ENCODE data around the gene HOXA5. TPM values are rescaled to one million over a fixed set of nuclear protein-coding genes. Genes with fewer than 3 reads are reported as not detected.

Gene HOXA5
- total RNA-seq, result 4.2 TPM

DNA sequence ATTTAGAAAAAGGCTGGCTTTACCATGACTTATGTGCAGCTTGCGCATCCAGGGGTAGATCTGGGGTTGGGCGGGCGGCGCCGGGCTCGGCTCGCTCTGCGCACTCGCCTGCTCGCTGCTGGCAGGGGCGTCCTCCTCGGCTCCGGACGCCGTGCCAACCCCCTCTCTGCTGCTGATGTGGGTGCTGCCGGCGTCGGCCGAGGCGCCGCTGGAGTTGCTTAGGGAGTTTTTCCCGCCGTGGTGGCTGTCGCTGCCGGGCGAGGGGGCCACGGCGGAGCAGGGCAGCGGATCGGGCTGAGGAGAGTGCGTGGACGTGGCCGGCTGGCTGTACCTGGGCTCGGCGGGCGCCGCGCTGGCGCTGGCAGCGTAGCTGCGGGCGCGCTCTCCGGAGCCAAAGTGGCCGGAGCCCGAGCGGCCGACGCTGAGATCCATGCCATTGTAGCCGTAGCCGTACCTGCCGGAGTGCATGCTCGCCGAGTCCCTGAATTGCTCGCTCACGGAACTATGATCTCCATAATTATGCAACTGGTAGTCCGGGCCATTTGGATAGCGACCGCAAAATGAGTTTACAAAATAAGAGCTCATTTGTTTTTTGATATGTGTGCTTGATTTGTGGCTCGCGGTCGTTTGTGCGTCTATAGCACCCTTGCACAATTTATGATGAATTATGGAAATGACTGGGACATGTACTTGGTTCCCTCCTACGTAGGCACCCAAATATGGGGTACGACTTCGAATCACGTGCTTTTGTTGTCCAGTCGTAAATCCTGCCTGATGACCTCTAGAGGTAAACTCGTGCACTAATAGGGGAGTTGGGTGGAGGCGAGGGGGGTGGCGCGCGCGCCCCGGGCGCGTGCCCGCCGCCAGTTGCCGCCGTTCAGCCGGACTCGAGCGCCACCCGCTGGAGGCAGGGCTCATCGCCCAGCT, at the start of gene HOXA5:
Gene HOXA5, minus strand, starts transcription at position 659 of the 927 bp plus-strand sequence. Its CDS starts 74 bp downstream, at position 585.
- peak within 1 kb of the TSS in 1 of 3 donors; percentile 60 for H3K9ac ChIP-seq (ENCODE audit: low read depth in 1 of 3, low read length in 3 of 3)
- peak within 1 kb of the TSS; percentile 49 to 63 (median 61) for H3K4me3 ChIP-seq (ENCODE audit: low read length in 3 of 3)
- H3K9me3 ChIP-seq (ENCODE audit: control insufficient read depth in 3 of 3, low read length in 3 of 3), result no peaks in the 10 kb centered on the region
- H3K36me3 ChIP-seq (ENCODE audit: control insufficient read depth in 3 of 3, insufficient read depth in 3 of 3, low read length in 3 of 3), result peaks cover 17 to 49% (median 28%) of the 10 kb centered on the region in 3 donors
- H3K27me3 ChIP-seq (ENCODE audit: control insufficient read depth in 3 of 3, insufficient read depth in 3 of 3, low read length in 3 of 3), result no peaks in the 10 kb centered on the region
- peaks cover 14 to 21% (median 17%) of the 10 kb centered on the region in 3 donors for H3K4me1 ChIP-seq (ENCODE audit: control insufficient read depth in 3 of 3, insufficient read depth in 3 of 3, low read length in 3 of 3)
- H3K27ac ChIP-seq (ENCODE audit: low read depth, low read length), result no peak within 1 kb of the TSS

DNA sequence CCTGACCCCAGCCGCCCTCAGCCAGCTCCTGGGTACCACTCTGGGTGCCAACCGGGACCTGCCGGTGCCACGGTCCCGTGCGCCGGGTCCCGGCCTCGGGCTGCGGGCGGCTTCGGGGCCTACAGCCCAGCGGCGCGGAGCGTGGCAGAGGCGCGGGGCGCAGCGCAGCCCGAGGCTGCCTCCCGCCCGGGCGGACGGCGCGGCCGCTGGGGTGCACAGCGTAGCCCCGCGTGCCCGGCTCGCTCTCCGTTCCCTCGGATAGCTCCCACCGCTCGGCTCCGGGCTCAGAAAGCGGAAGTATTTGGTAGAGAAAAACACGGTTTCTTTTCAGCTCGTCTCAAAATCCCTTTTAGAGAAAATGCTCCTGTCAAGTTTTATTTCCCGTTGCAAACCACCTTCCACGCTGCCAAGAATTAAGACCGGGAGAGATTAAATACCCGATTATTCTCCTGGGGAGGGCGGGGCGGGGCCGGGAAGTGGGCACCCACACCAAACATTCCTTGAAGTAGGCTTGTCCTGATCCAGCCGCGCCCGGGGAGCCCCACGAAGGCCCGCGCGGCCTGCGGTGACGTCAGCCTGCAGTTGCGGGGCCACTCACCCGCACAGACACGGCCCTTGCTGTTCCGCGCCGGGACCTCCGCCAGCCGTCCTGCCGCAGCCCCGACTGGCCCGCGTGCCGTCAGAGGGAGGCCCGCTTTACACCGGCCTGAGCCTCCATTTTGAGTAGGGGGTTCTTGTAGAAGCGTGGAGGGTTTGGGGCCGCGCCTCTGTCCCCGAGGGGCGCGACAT, 49.3 kb upstream of the HOXA5 start:
- Histone ChIP-seq H3K27ac (ENCODE audit: low read depth, low read length) (peak overlapping the region; percentile 56), H3K9ac (ENCODE audit: low read depth in 1 of 3, low read length in 3 of 3) (peak overlapping the region in 2 of 3 donors; percentile 56 to 92), H3K27me3 (ENCODE audit: control insufficient read depth in 3 of 3, insufficient read depth in 3 of 3, low read length in 3 of 3) (peaks cover 20 to 72% (median 38%) of the 10 kb centered on the region in 3 donors), H3K4me1 (ENCODE audit: control insufficient read depth in 3 of 3, insufficient read depth in 3 of 3, low read length in 3 of 3) (peaks cover 2 to 42% (median 16%) of the 10 kb centered on the region in 3 donors), H3K36me3 (ENCODE audit: control insufficient read depth in 3 of 3, insufficient read depth in 3 of 3, low read length in 3 of 3) (no peaks in the 10 kb centered on the region), H3K4me3 (ENCODE audit: low read length in 3 of 3) (peak overlapping the region; percentile 23 to 78 (median 51)), H3K9me3 (ENCODE audit: control insufficient read depth in 3 of 3, low read length in 3 of 3) (peaks cover 0 to 2% (median 0%) of the 10 kb centered on the region in 3 donors)

DNA sequence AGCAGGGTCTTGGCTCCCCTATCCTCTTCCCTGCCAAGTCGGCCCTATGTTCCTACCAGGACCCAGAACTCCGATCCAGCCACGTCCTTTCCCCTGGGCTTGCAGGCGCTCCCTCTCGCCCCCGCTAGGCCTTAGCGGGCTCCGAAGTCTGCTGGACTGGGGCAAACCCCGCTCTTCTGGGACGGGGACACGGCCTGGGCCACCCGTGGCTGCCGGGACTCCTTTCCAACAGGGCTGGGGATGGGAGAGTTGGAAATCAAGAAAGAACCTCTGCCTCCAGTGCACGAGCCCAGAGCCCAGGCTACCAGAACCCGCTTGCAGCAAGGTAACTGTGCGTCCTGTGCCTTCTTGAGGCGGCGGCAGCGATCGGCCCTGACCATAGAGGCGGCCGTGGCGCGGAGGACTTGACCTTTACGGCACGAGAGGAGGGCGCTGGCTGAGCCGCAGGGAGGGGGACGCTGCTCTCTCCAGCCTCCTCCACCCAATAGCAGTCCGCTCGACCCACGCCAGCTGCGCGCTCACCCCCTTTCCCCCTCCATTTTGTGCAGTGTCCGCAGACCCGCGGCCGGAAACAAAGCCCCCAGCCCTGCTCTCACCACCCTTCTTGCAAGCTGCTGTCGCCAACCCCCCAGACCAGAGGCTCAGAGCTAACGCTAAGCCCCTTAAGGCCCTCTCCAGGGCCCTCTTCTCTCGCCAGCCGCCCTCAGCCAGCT, 48.5 kb upstream of the HOXA5 start:
- peaks cover 20 to 71% (median 32%) of the 10 kb centered on the region in 3 donors for H3K27me3 ChIP-seq (ENCODE audit: control insufficient read depth in 3 of 3, insufficient read depth in 3 of 3, low read length in 3 of 3)
- H3K9ac ChIP-seq (ENCODE audit: low read depth in 1 of 3, low read length in 3 of 3), result peak overlapping the region in 2 of 3 donors; percentile 56 to 92
- peaks cover 2 to 42% (median 16%) of the 10 kb centered on the region in 3 donors for H3K4me1 ChIP-seq (ENCODE audit: control insufficient read depth in 3 of 3, insufficient read depth in 3 of 3, low read length in 3 of 3)
- no peaks in the 10 kb centered on the region for H3K36me3 ChIP-seq (ENCODE audit: control insufficient read depth in 3 of 3, insufficient read depth in 3 of 3, low read length in 3 of 3)
- peak overlapping the region; percentile 56 for H3K27ac ChIP-seq (ENCODE audit: low read depth, low read length)
- H3K4me3 ChIP-seq (ENCODE audit: low read length in 3 of 3), result peak overlapping the region in 2 of 3 donors; percentile 51 to 78
- H3K9me3 ChIP-seq (ENCODE audit: control insufficient read depth in 3 of 3, low read length in 3 of 3), result no peaks in the 10 kb centered on the region

DNA sequence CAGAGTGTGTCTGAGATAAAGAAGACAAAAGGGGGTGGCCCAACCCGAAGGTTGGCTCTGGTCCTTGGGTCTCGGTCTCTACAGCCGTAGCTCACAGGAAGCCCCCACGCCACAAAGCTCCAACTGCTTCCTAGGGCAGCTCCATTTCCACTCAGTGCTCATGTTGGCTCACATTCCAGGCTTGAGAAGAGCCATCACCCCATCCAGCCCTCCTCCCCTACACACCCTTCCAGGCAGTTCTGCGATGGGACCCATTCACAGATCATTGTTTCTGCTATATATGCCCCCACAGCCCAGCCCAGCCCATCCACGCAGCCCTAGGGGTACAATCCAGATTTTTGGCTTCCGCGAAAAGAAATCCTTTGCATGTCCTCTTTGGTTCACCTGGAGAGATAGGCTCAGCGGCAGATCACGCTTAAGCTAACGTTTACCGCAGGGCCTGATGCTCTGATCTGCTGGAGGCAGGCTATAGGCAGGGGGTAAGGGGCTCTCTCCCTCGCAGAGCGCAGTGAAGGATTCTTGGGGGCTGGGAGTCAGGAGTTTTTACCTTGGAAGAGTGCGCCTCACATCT, 47.8 kb upstream of the HOXA5 start:
- Histone ChIP-seq H3K27ac (ENCODE audit: low read depth, low read length) (no peak overlapping the region), H3K9me3 (ENCODE audit: control insufficient read depth in 3 of 3, low read length in 3 of 3) (no peaks in the 10 kb centered on the region), H3K27me3 (ENCODE audit: control insufficient read depth in 3 of 3, insufficient read depth in 3 of 3, low read length in 3 of 3) (peaks cover 21 to 69% (median 33%) of the 10 kb centered on the region in 3 donors), H3K4me1 (ENCODE audit: control insufficient read depth in 3 of 3, insufficient read depth in 3 of 3, low read length in 3 of 3) (peaks cover 0 to 43% (median 16%) of the 10 kb centered on the region in 3 donors), H3K36me3 (ENCODE audit: control insufficient read depth in 3 of 3, insufficient read depth in 3 of 3, low read length in 3 of 3) (no peaks in the 10 kb centered on the region), H3K9ac (ENCODE audit: low read depth in 1 of 3, low read length in 3 of 3) (peak overlapping the region in 2 of 3 donors; percentile 23 to 92), H3K4me3 (ENCODE audit: low read length in 3 of 3) (peak overlapping the region in 1 of 3 donors; percentile 78)

DNA sequence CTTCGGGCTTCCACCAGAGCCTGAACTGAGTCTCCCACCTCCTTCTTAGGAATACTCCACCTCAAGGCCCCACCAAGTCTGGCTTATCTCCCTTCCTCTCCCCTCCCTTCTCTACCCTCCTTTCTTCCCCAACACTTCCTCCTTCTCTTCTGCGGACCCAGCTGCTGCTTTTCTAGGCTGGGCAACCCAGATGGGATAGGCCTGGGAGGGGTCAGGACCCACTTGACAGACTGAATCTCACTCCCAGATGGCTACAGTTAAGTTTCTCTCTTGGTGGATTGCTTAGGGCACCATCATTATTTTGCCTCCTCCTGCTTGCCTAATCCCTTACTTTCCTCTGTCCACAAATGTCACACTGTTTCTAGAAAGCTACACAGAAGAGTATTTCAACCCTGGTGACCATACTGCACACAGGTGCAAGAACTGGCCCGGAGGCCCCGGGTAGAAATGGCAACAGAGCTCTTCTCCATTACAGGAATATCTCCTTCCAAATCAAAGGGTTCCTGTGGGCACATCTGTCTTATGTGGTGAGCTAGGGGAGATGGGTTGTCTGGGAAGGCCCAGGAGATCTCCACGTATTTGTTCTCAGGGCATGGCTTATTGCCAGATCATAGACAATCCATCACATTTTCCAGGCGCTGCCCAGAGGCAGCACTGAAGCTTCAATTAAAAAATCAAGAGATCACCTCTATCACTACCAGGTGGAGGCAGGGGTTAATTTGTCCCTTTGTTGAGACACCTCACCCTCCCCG, 46.7 kb upstream of the HOXA5 start:
- Histone ChIP-seq H3K9ac (ENCODE audit: low read depth in 1 of 3, low read length in 3 of 3) (peak overlapping the region in 1 of 3 donors; percentile 92), H3K36me3 (ENCODE audit: control insufficient read depth in 3 of 3, insufficient read depth in 3 of 3, low read length in 3 of 3) (no peaks in the 10 kb centered on the region), H3K4me3 (ENCODE audit: low read length in 3 of 3) (no peak overlapping the region), H3K4me1 (ENCODE audit: control insufficient read depth in 3 of 3, insufficient read depth in 3 of 3, low read length in 3 of 3) (peaks cover 0 to 53% (median 26%) of the 10 kb centered on the region in 3 donors), H3K27ac (ENCODE audit: low read depth, low read length) (peak overlapping the region; percentile 12), H3K9me3 (ENCODE audit: control insufficient read depth in 3 of 3, low read length in 3 of 3) (no peaks in the 10 kb centered on the region), H3K27me3 (ENCODE audit: control insufficient read depth in 3 of 3, insufficient read depth in 3 of 3, low read length in 3 of 3) (peaks cover 32 to 70% (median 41%) of the 10 kb centered on the region in 3 donors)

DNA sequence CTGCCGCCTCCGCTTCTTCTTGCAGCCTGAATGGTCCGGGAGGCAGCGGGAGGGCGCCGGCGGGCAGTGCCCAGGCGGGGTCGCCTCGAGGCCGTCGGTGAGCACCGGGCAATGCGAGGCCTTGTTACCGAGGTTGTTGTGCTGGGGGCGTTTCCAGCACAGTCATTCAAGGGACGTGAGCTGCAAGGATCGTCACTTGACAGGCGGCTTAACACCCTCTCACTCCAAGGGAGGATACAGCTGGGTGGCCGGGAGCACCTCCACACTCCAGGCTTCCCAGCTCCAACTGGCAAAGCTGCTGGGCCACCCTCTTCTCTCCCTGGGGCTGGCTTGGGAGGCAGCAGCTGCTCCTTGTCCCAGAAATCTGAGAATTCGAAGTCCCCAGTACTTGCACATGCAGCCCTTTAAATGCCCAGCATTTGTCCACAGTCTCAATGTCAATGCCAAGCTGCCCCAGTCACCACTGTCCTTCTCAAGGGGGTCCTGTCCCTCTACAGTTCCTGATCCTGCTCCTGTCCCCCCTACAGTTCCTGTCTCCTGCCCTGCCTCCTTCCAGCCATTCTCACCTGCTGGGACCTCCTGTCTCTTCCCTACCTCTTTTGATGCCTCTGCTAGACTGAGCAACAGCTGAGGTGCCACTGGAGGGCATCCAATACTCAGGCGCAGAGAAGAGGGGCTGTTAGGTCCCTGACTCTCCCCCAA, 46.0 kb upstream of the HOXA5 start:
- H3K27ac ChIP-seq (ENCODE audit: low read depth, low read length), result peak overlapping the region; percentile 36
- peak overlapping the region in 2 of 3 donors; percentile 20 to 64 for H3K4me3 ChIP-seq (ENCODE audit: low read length in 3 of 3)
- peaks cover 30 to 69% (median 40%) of the 10 kb centered on the region in 3 donors for H3K27me3 ChIP-seq (ENCODE audit: control insufficient read depth in 3 of 3, insufficient read depth in 3 of 3, low read length in 3 of 3)
- peaks cover 5 to 57% (median 32%) of the 10 kb centered on the region in 3 donors for H3K4me1 ChIP-seq (ENCODE audit: control insufficient read depth in 3 of 3, insufficient read depth in 3 of 3, low read length in 3 of 3)
- H3K9ac ChIP-seq (ENCODE audit: low read depth in 1 of 3, low read length in 3 of 3), result peak overlapping the region in 2 of 3 donors; percentile 56 to 87
- no peaks in the 10 kb centered on the region for H3K36me3 ChIP-seq (ENCODE audit: control insufficient read depth in 3 of 3, insufficient read depth in 3 of 3, low read length in 3 of 3)
- no peaks in the 10 kb centered on the region for H3K9me3 ChIP-seq (ENCODE audit: control insufficient read depth in 3 of 3, low read length in 3 of 3)

DNA sequence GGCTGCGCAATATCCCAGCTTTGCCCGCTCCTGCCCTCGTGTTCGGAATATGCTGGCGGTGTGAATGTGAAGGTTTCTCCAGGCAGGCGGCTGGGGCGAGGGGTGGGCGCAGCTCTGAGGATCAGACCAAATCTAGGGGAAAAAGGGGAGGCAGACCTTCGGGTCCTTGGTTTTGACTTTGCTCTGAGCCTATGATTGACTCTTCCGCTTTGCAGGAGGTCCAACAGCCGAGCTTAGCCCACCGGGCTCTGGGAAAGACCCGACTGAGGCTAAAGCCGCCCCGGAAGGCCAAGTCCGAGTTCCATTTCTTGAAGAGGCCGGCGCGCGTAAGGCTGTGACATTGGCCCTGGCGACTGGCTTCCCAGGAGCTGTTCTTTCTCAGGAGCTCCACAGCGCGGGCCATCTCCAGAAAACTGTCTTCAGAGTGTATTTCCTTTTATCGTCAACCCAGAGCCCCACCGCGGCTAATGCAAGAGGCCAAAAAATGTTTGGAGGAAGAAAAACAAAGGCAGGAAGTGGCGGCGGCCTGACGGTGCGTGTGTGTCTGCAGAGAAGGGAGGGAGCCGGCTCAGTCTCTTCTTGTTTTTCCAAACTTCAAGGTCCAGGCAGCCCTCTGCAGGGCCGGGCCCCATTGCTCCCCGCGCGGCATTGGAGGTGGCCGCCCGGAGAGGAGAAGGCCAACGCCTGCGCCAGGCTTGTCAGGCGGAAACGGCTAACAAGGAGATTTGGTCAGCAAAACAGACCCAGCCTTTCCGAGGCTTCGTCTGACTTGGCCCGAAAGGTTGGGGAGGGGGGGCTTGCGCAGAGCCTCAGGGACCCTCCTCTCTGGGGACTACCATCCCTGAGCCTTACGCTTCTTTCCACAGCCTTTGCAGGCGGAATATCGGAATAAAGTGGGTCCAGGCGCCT, 45.2 kb upstream of the HOXA5 start:
- Histone ChIP-seq H3K27me3 (ENCODE audit: control insufficient read depth in 3 of 3, insufficient read depth in 3 of 3, low read length in 3 of 3) (peaks cover 27 to 63% (median 38%) of the 10 kb centered on the region in 3 donors), H3K27ac (ENCODE audit: low read depth, low read length) (peak overlapping the region; percentile 36), H3K9ac (ENCODE audit: low read depth in 1 of 3, low read length in 3 of 3) (peak overlapping the region in 2 of 3 donors; percentile 56 to 87), H3K36me3 (ENCODE audit: control insufficient read depth in 3 of 3, insufficient read depth in 3 of 3, low read length in 3 of 3) (no peaks in the 10 kb centered on the region), H3K4me1 (ENCODE audit: control insufficient read depth in 3 of 3, insufficient read depth in 3 of 3, low read length in 3 of 3) (peaks cover 10 to 57% (median 38%) of the 10 kb centered on the region in 3 donors), H3K9me3 (ENCODE audit: control insufficient read depth in 3 of 3, low read length in 3 of 3) (no peaks in the 10 kb centered on the region), H3K4me3 (ENCODE audit: low read length in 3 of 3) (peak overlapping the region in 2 of 3 donors; percentile 45 to 64)

Measured in skeletal muscle tissue (tissue), 4 donors.